NB4 (cell line): ENCODE measurements around the gene KAT6B.

Experiments
- DNase-seq: peaks from one replicate; pipeline ENCODE4 v3.0.0; 2010; ENCODE audit warnings: low read depth
- H3K4me3 ChIP-seq: one replicate; pipeline ENCODE4 v1.5.1; 2011; ENCODE audit warnings: mild to moderate bottlenecking, low read depth, low read length, moderate library complexity
- MAX ChIP-seq: IDR thresholded peaks from 2 replicates; pipeline ENCODE4 v1.6.1; 2011; ENCODE audit warnings: low read depth, low read length
- MYC ChIP-seq: IDR thresholded peaks from 2 replicates; pipeline ENCODE4 v1.6.1; 2011; ENCODE audit warnings: low read depth, low read length
- POLR2A ChIP-seq: IDR thresholded peaks from 2 replicates; pipeline ENCODE4 v1.6.1; 2011; ENCODE audit warnings: mild to moderate bottlenecking; ENCODE audit not compliant: insufficient read length; ENCODE audit errors: extremely low read depth
- TF ChIP-seq, protein P1 (sequence below): IDR thresholded peaks from one replicate; pipeline ENCODE4 v1.5.1; 2012; ENCODE audit warnings: low read depth, low read length

The KAT6B gene

GRCh38 chr10:74903491-74903890, 77.1 kb downstream of the KAT6B start:
- no peak overlapping the region for H3K4me3 ChIP-seq
- TF ChIP-seq, protein P1, sequence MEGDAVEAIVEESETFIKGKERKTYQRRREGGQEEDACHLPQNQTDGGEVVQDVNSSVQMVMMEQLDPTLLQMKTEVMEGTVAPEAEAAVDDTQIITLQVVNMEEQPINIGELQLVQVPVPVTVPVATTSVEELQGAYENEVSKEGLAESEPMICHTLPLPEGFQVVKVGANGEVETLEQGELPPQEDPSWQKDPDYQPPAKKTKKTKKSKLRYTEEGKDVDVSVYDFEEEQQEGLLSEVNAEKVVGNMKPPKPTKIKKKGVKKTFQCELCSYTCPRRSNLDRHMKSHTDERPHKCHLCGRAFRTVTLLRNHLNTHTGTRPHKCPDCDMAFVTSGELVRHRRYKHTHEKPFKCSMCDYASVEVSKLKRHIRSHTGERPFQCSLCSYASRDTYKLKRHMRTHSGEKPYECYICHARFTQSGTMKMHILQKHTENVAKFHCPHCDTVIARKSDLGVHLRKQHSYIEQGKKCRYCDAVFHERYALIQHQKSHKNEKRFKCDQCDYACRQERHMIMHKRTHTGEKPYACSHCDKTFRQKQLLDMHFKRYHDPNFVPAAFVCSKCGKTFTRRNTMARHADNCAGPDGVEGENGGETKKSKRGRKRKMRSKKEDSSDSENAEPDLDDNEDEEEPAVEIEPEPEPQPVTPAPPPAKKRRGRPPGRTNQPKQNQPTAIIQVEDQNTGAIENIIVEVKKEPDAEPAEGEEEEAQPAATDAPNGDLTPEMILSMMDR = no peak
- TF ChIP-seq MAX (no peak), MYC (no peak), POLR2A (no peak)
- DNase-seq = no peak

DNA sequence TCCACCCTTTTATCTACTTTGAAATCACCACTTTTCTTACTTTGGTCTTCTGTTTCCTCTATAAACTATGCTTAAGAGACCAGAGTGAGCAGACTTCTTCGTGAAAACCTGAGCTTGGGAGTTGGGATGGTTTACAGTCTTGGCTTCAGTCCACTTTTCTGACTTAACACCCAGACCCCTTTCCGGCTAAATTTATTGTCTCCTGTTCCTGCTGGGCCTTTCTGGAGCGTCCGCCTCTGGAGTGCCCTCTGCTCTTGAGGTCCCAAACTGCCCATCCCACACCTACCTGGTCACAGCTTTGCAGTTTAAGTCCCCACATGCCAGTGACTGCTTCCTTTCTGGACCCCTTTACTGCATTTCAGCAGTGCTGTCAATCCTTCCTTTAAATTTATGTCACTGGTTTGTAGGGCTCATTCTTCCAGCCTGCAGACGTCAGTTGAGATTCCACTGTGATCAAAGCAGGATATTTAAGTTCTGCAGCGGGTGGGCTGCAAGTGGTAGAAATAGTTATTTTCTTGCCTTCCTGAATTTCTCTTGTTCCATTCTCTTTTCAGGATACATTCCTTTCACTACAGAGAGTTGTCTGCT, 80.3 kb downstream of the KAT6B start:
- TF ChIP-seq, protein P1 = no peak
- TF ChIP-seq MYC (no peak), MAX (no peak), POLR2A (no peak)

DNA sequence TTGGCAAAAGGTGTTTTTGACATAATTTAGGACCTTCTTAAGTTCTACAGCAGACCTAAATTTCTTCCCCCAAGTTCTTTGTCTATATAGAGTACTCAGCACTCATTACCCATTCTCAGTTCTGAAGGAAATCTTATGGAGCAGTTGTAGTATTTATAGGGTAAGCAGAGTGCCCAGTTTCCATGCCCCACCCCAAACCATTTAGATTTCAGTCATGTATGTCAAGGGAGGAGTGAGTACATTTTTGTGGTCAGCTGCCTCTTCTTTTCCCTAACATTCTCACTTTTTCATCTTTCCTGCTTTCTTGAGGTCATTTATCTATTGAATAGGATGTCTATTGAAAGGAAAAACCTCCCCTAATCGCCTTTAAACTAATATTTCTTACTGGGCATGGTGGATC, 83.3 kb downstream of the KAT6B start:
- DNase-seq = no peak
- no peak for TF ChIP-seq MAX
- no peak for TF ChIP-seq MYC
- TF ChIP-seq POLR2A = no peak
- TF ChIP-seq, protein P1 = no peak

More for the DNA sequence above, 80.3 kb downstream of the KAT6B start:
- H3K4me3 ChIP-seq = no peak overlapping the region
- DNase-seq = no peak

DNA sequence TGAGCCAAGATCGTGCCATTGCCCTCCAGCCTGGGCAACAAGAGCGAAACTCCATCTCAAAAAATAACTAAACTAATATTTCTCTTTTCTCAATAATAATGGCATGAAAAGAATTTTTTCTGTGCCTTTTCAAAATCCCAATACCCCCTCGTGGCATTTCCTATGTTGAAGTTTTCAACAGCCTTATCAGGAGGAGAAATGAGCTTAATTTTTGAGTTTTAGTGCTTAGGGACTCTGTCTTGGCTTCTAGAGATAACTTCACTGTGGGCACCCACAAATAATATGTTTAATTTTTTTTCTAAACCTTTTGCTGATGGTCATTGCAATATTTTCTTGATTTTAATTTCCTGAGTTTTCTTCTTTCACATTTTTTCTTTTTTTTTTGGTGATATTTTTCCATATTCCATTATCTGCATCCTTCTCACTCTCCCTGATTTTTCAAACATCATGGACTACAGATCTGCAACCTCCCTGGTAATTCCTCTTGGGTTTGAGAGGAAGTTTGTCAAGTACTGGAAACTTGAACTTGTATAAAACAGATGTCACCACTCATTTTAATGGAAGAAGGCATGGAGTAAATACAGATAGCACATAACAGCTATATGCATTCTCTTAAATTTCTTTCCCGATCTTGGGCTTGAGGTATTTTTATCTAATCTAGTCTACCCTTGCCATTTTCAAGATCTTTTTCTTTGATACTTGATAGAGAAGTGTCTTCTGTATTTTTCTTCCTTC, 84.0 kb downstream of the KAT6B start:
- no peak overlapping the region for H3K4me3 ChIP-seq
- no peak for DNase-seq
- TF ChIP-seq POLR2A (no peak), MYC (no peak), MAX (no peak)
- TF ChIP-seq, protein P1 = no peak

More for the DNA sequence above, 83.3 kb downstream of the KAT6B start:
- H3K4me3 ChIP-seq = no peak overlapping the region

DNA sequence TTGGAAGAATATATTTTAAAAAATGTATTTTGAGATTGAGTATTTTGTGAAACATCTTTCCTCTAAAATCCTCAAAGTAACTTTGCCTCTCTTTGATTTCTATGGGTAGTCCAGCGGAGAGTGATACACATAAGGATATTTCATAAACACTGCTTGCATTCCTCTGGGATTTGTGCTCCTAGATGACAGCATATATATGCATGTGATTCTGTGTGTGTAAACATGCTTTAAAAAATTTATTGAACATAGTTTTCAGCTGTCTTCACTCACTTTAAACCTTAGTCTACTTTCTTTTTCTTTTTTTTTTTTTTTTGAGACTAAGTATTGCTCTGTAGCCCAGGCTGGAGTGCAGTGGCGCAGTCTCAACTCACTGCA, 84.6 kb downstream of the KAT6B start:
- no peak for DNase-seq
- TF ChIP-seq MAX = no peak
- TF ChIP-seq POLR2A = no peak
- TF ChIP-seq, protein P1 = no peak
- no peak for TF ChIP-seq MYC

More for the DNA sequence above, 84.6 kb downstream of the KAT6B start:
- no peak overlapping the region for H3K4me3 ChIP-seq
